Measurements from ENCODE around the gene NAALADL2. TPM values are rescaled to one million over a fixed set of nuclear protein-coding genes. Genes with fewer than 3 reads are reported as not detected.

The NAALADL2 gene
- total and polyA plus RNA-seq, 2 of the 4 experiments (the other 2 are of a cell fraction): 3.8 to 19.2 TPM

GRCh38 chr3:175713268-175713667 lies 854.1 kb downstream of the NAALADL2 start:
- H2AK5ac ChIP-seq (ENCODE audit: low read depth, low read length): no peak overlapping the region
- peak; percentile 22 for DNase-seq
- H3K18ac ChIP-seq (ENCODE audit: low read depth, low read length): no peak overlapping the region
- ChIA-PET POLR2A (ENCODE audit: unreplicated experiment) (no interaction called here), CTCF (no interaction called here)
- no peaks in the 10 kb centered on the region; the same call in 1 of the 2 replicates for H3K9me1 ChIP-seq (ENCODE audit: insufficient read depth, low read length)
- H3K4me3 ChIP-seq (ENCODE audit: insufficient read depth, low read depth, low read length): no peak overlapping the region
- peaks cover 2% of the 10 kb centered on the region; the same call in 1 of the 2 replicates for H3K4me1 ChIP-seq (ENCODE audit: control insufficient read depth, insufficient read depth, low read length)
- dilution Hi-C loops (cut with HindIII; ENCODE audit: low sequenced_read_pairs, unreplicated experiment): no loop called here
- TF ChIP-seq MAFK (IDR thresholded peaks at IDR 0.05; ENCODE audit: low read depth, low read length): no peak
- no peak for TF ChIP-seq FOS (IDR thresholded peaks at IDR 0.05; ENCODE audit: low read depth, low read length)
- TF ChIP-seq CTCF (conservative IDR thresholded peaks at IDR 0.05; ENCODE audit: low read depth, low read length): no peak
- no peak for TF ChIP-seq RFX5 (IDR thresholded peaks at IDR 0.05; ENCODE audit: low read depth, low read length)
- TF ChIP-seq SMC3 (IDR thresholded peaks at IDR 0.05; ENCODE audit: low read depth, low read length): no peak
- TF ChIP-seq, protein P1, sequence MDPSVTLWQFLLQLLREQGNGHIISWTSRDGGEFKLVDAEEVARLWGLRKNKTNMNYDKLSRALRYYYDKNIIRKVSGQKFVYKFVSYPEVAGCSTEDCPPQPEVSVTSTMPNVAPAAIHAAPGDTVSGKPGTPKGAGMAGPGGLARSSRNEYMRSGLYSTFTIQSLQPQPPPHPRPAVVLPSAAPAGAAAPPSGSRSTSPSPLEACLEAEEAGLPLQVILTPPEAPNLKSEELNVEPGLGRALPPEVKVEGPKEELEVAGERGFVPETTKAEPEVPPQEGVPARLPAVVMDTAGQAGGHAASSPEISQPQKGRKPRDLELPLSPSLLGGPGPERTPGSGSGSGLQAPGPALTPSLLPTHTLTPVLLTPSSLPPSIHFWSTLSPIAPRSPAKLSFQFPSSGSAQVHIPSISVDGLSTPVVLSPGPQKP (IDR thresholded peaks at IDR 0.05; ENCODE audit: borderline replicate concordance, low read depth, low read length): no peak
- no peak for TF ChIP-seq CHD1 (IDR thresholded peaks at IDR 0.05; ENCODE audit: low read depth, low read length)
- TF ChIP-seq NFE2L2 (IDR thresholded peaks at IDR 0.05; ENCODE audit: low read depth, low read length): no peak
- TF ChIP-seq, protein P2, sequence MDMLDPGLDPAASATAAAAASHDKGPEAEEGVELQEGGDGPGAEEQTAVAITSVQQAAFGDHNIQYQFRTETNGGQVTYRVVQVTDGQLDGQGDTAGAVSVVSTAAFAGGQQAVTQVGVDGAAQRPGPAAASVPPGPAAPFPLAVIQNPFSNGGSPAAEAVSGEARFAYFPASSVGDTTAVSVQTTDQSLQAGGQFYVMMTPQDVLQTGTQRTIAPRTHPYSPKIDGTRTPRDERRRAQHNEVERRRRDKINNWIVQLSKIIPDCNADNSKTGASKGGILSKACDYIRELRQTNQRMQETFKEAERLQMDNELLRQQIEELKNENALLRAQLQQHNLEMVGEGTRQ (IDR thresholded peaks at IDR 0.05; ENCODE audit: low read depth, low read length): no peak
- no peak for TF ChIP-seq MXI1 (IDR thresholded peaks at IDR 0.05; ENCODE audit: borderline replicate concordance, low read depth, low read length)
- TF ChIP-seq CEBPB (IDR thresholded peaks at IDR 0.05; ENCODE audit: low read depth, low read length): no peak
- TF ChIP-seq MAZ (IDR thresholded peaks at IDR 0.05; ENCODE audit: borderline replicate concordance, low read depth, low read length): no peak
- no peak overlapping the region for H2AFZ ChIP-seq (replicated peaks; ENCODE audit: low read length, poor library complexity)
- no peak overlapping the region for H3K4ac ChIP-seq (ENCODE audit: low read depth, low read length)
- no peak overlapping the region for H4K91ac ChIP-seq (ENCODE audit: insufficient read depth, low read depth, low read length)
- in situ Hi-C loops (cut with MboI; ENCODE audit: low sequenced_read_pairs): no loop called here
- no peaks in the 10 kb centered on the region for H3K79me1 ChIP-seq (ENCODE audit: low read depth in 1 of 2, low read length in 2 of 2)
- H4K20me1 ChIP-seq (ENCODE audit: insufficient read depth, low read length): no peaks in the 10 kb centered on the region
- no peak overlapping the region for H2BK120ac ChIP-seq (ENCODE audit: low read depth, low read length)
- no peak overlapping the region for H2AK9ac ChIP-seq (replicated peaks; ENCODE audit: low read depth, low read length, poor library complexity)
- H2BK20ac ChIP-seq (ENCODE audit: low read depth, low read length): no peak overlapping the region
- BruUV-seq (replicated peaks): no TSS peak
- H3K14ac ChIP-seq (replicated peaks; ENCODE audit: low read depth, low read length): no peak overlapping the region
- no peak overlapping the region for H3K4me2 ChIP-seq (ENCODE audit: low read depth, low read length)
- no peak overlapping the region for H2BK5ac ChIP-seq (ENCODE audit: low read depth, low read length, poor library complexity, severe bottlenecking)
- H3K9ac ChIP-seq (ENCODE audit: low read depth, low read length): no peak overlapping the region
- no peak overlapping the region for H3K56ac ChIP-seq (ENCODE audit: extremely low read depth, insufficient read depth, low read length)
- ATAC-seq (ENCODE audit: low read depth): peak; percentile 64
- H3K27me3 ChIP-seq (ENCODE audit: control insufficient read depth, insufficient read depth, low read length): no peaks in the 10 kb centered on the region
- no peaks in the 10 kb centered on the region for H3K9me3 ChIP-seq (ENCODE audit: control insufficient read depth, insufficient read depth, low read length)
- H3K27ac ChIP-seq (ENCODE audit: insufficient read depth, low read length): no peak overlapping the region
- H4K8ac ChIP-seq (ENCODE audit: low read depth in 2 of 2, low read length in 2 of 2): no peak overlapping the region
- H4K5ac ChIP-seq (ENCODE audit: low read depth, low read length): peak overlapping the region; percentile 59; the same call in 1 of the 2 replicates
- no peak overlapping the region for H2BK15ac ChIP-seq (ENCODE audit: low read depth, low read length)
- intact Hi-C loops (cut with micrococcal nuclease): loop anchor here (5.0 kb wide), 1 partner anchor 1111 kb away; no protein-coding TSS in a partner anchor
- no peaks in the 10 kb centered on the region for H3K36me3 ChIP-seq (ENCODE audit: control insufficient read depth, insufficient read depth, low read length)
- no peak overlapping the region for H3K23ac ChIP-seq (ENCODE audit: low read depth, low read length)

Data from IMR-90 (cell line).